Measurements from ENCODE around the gene PSAP. TPM values are rescaled to one million over a fixed set of nuclear protein-coding genes. Genes with fewer than 3 reads are reported as not detected.

The PSAP gene
- total RNA-seq, 1 experiment from 2014 or later, result 336 TPM

DNA sequence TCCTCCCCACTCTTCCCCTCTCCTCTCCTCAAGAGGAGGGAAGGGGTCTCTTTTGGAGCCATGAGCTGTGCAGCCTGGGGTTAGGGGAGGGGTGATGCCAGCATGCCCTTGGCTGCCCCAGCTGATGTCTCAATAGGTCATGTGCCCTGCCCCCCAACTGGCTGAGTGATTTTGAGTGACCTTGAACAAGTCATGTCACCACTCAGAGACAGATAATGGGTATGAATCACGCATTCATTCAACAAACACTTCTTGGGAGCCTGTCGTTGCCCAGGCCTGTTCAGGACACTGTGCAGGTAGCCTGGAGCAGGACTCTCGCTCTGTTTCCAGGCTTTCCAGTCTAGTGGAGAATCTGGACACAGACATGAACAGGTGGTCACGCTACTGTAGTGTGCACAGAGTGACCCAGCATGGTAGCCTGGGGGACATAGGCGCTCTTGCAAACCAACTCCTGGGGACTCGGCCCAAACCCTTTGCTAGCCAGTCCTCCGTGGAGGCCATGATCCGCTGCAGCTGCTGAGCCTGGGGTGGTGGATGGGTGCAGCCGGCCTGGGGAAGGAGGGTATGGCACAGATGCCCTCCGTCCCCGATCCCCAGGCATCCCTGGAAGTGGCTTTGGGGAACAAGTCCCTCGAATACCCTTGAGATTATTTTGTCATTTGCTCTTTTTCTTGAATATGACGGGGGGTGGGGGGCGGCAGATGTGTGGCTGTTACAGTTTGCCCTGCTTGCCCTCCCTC, 49.6 kb upstream of the PSAP start:
- Histone ChIP-seq H3K27ac (ENCODE audit: insufficient read length, low read depth, low read length) (no peak overlapping the region), H3K9ac (ENCODE audit: extremely low read depth, insufficient read length, low read length) (no peak overlapping the region), H2AFZ (ENCODE audit: low read length) (no peak overlapping the region), H2BK15ac (ENCODE audit: low read depth, low read length) (no peak overlapping the region), H3K23ac (ENCODE audit: insufficient read length, low read depth, low read length) (no peak overlapping the region), H4K5ac (ENCODE audit: insufficient read length, low read depth, low read length) (no peak overlapping the region), H2AK5ac (ENCODE audit: insufficient read length, low read length) (no peak overlapping the region), H3K18ac (ENCODE audit: insufficient read length, low read depth, low read length) (no peak overlapping the region), H3K9me3 (ENCODE audit: control insufficient read depth, low read depth, low read length) (no peaks in the 10 kb centered on the region), H3K14ac (ENCODE audit: insufficient read depth, low read length) (peak overlapping the region; percentile 51; the same call in 1 of the 2 replicates), H2BK12ac (ENCODE audit: insufficient read length, low read depth, low read length) (no peak overlapping the region), H3K4me2 (ENCODE audit: insufficient read depth, insufficient read length, low read length) (no peak overlapping the region), H3K56ac (ENCODE audit: insufficient read length, low read depth, low read length) (no peak overlapping the region), H3K23me2 (ENCODE audit: insufficient read length, low read depth, low read length, poor library complexity, severe bottlenecking) (no peaks in the 10 kb centered on the region), H4K8ac (replicated peaks; ENCODE audit: insufficient read length, low read depth, low read length) (no peak overlapping the region), H2BK20ac (ENCODE audit: low read depth, low read length, poor library complexity, severe bottlenecking) (no peak overlapping the region), H3K79me1 (ENCODE audit: insufficient read depth, low read depth, low read length, poor library complexity, severe bottlenecking) (no peaks in the 10 kb centered on the region), H4K91ac (ENCODE audit: insufficient read length, low read depth, low read length) (no peak overlapping the region), H2BK120ac (ENCODE audit: low read depth, low read length, poor library complexity, severe bottlenecking) (no peak overlapping the region), H3T11ph (ENCODE audit: low read length) (no peak overlapping the region), H3K4ac (ENCODE audit: low read depth, low read length) (no peak overlapping the region), H4K20me1 (ENCODE audit: control insufficient read depth, insufficient read depth, insufficient read length) (no peaks in the 10 kb centered on the region), H3K27me3 (ENCODE audit: insufficient read depth, low read length) (no peaks in the 10 kb centered on the region), H2BK5ac (ENCODE audit: insufficient read length, low read length) (no peak overlapping the region), H3K4me1 (ENCODE audit: insufficient read depth, low read length) (no peaks in the 10 kb centered on the region), H3K79me2 (ENCODE audit: insufficient read depth, low read length) (no peaks in the 10 kb centered on the region)
- Mint-ChIP-seq H3K4me3 (no peak overlapping the region), H3K4me1 (peaks cover 0 to 2% of the 10 kb centered on the region in 2 experiments; a peak in 1 of 4 replicates), H3K27ac (no peak overlapping the region), H3K36me3 (ENCODE audit: insufficient read depth in 1 of 3, low read depth in 3 of 3) (no peaks in the 10 kb centered on the region), H3K9me3 (no peaks in the 10 kb centered on the region), H3K27me3 (ENCODE audit: low read depth) (no peaks in the 10 kb centered on the region)
- TF ChIP-seq, protein P1, sequence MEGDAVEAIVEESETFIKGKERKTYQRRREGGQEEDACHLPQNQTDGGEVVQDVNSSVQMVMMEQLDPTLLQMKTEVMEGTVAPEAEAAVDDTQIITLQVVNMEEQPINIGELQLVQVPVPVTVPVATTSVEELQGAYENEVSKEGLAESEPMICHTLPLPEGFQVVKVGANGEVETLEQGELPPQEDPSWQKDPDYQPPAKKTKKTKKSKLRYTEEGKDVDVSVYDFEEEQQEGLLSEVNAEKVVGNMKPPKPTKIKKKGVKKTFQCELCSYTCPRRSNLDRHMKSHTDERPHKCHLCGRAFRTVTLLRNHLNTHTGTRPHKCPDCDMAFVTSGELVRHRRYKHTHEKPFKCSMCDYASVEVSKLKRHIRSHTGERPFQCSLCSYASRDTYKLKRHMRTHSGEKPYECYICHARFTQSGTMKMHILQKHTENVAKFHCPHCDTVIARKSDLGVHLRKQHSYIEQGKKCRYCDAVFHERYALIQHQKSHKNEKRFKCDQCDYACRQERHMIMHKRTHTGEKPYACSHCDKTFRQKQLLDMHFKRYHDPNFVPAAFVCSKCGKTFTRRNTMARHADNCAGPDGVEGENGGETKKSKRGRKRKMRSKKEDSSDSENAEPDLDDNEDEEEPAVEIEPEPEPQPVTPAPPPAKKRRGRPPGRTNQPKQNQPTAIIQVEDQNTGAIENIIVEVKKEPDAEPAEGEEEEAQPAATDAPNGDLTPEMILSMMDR (conservative IDR thresholded peaks at IDR 0.05), result no peak
- WGBS (ENCODE audit: extremely low coverage, insufficient read length, low lambda C conversion rate), result no CpG with 5 or more reads among the region's 14 CpGs
- no peak for DNase-seq

All from H9 (cell line).